Endothelial cell of umbilical vein (primary cell): ENCODE measurements around the gene GLP2R. TPM values are rescaled to one million over a fixed set of nuclear protein-coding genes. Genes with fewer than 3 reads are reported as not detected.

Experiments
- BruUV-seq: library from RNA; stranded (reverse); fragments of 400-500 nt; replicated peaks from 2 replicates; lab custom pipeline; 2021; lab: Mats Ljungman, UMichigan
- CTCF ChIA-PET: fragments of 300-600, 350-600 bp; sonication (Branson Sonifier 250); formaldehyde crosslinking; loops from one replicate; lab custom pipeline; 2021; ENCODE audit warnings: antibody characterized with exemption, inconsistent platforms; lab: Charles Lee
- POLR2A ChIA-PET: fragments of 300-600, 350-600 bp; sonication (Branson Sonifier 250); formaldehyde crosslinking; loops from one replicate; lab custom pipeline; 2021; ENCODE audit warnings: antibody characterized with exemption, inconsistent platforms; lab: Charles Lee
- DNase-seq: peaks from one replicate; pipeline ENCODE4 v3.0.0-alpha.2; 2011; ENCODE audit warnings: low read depth, low spot score
- FAIRE-seq: peaks from 2 replicates; lab custom pipeline; 2011; peaks lifted over from hg19 to GRCh38; lab: Jason Lieb, UNC
- H2AFZ ChIP-seq: 2 replicates; pipeline ENCODE4 v1.6.0; 2012; ENCODE audit warnings: low read depth, low read length, control low read depth, inconsistent platforms
- H3K27ac ChIP-seq: 2 replicates; pipeline ENCODE4 v1.5.1; 2011; ENCODE audit warnings: low read depth, mild to moderate bottlenecking, control low read depth, low read length, moderate library complexity; ENCODE audit not compliant: insufficient read depth
- H3K27me3 ChIP-seq, 2 experiments: 2 replicates each; pipeline versions ENCODE4 v1.6.0 to v1.6.1; 2011; ENCODE audit warnings: low read length in 2 of 2, mixed read lengths in 1 of 2; ENCODE audit not compliant: control insufficient read depth in 2 of 2, insufficient read depth in 2 of 2
- H3K36me3 ChIP-seq, 2 experiments: 2 replicates in 1 of 2; 3 replicates in 1 of 2; pipeline ENCODE4 v1.5.1; 2011; ENCODE audit warnings: low read length in 2 of 2, mild to moderate bottlenecking in 1 of 2, moderate library complexity in 1 of 2; ENCODE audit not compliant: control insufficient read depth in 2 of 2, insufficient read depth in 2 of 2; ENCODE audit errors: extremely low read depth in 1 of 2
- H3K4me1 ChIP-seq: 3 replicates; pipeline ENCODE4 v1.5.1; 2011; ENCODE audit warnings: mild to moderate bottlenecking, low read length; ENCODE audit not compliant: control insufficient read depth, insufficient read depth; ENCODE audit errors: extremely low read depth
- H3K4me2 ChIP-seq: 2 replicates; pipeline ENCODE4 v1.6.1; 2011; ENCODE audit warnings: low read length, control low read depth, mixed read lengths; ENCODE audit not compliant: insufficient read depth
- H3K4me3 ChIP-seq, 3 experiments: fragments of 200-600 bp in 1 of 3; sonication (generic), shearing (Covaris generic) in 1 of 3; replicated peaks in 1 of 3; 2 replicates each; pipeline ENCODE4 v1.5.1; 2011 to 2016; ENCODE audit warnings: control low read depth in 3 of 3, low read length in 3 of 3, mild to moderate bottlenecking in 2 of 3, inconsistent platforms in 1 of 3, low read depth in 1 of 3, moderate library complexity in 1 of 3; ENCODE audit not compliant: insufficient read depth in 1 of 3
- H3K79me2 ChIP-seq: 2 replicates; pipeline ENCODE4 v1.6.0; 2012; ENCODE audit warnings: low read length, inconsistent platforms; ENCODE audit not compliant: control insufficient read depth, insufficient read depth
- H3K9ac ChIP-seq: replicated peaks from 2 replicates; pipeline ENCODE3; 2011; ENCODE audit warnings: low read length, control low read depth; ENCODE audit not compliant: insufficient read depth; ENCODE audit errors: extremely low read depth
- H3K9me1 ChIP-seq: replicated peaks from 3 replicates; pipeline ENCODE4 v1.6.0; 2011; ENCODE audit warnings: mild to moderate bottlenecking, low read length; ENCODE audit not compliant: control insufficient read depth, insufficient read depth; ENCODE audit errors: extremely low read depth
- H3K9me3 ChIP-seq: replicated peaks from 2 replicates; pipeline ENCODE4 v1.5.1; 2012; ENCODE audit warnings: low read length, inconsistent platforms; ENCODE audit not compliant: control insufficient read depth, insufficient read depth
- H4K20me1 ChIP-seq: replicated peaks from 2 replicates; pipeline ENCODE3; 2011; ENCODE audit warnings: mild to moderate bottlenecking, low read length; ENCODE audit not compliant: control insufficient read depth, insufficient read depth; ENCODE audit errors: extremely low read depth
- EZH2 ChIP-seq: IDR thresholded peaks from 2 replicates; pipeline ENCODE4 v1.6.1; 2012; ENCODE audit warnings: borderline replicate concordance, low read depth, mild to moderate bottlenecking, moderate library complexity, low read length, inconsistent platforms; ENCODE audit not compliant: severe bottlenecking
- FOS ChIP-seq: IDR thresholded peaks from 2 replicates; pipeline ENCODE4 v1.6.1; 2011; ENCODE audit warnings: mild to moderate bottlenecking, low read length, moderate library complexity, borderline replicate concordance; ENCODE audit not compliant: insufficient read depth
- GATA2 ChIP-seq: IDR thresholded peaks from 2 replicates; pipeline ENCODE4 v1.7.0; 2011; ENCODE audit warnings: low read depth, mild to moderate bottlenecking, moderate library complexity, mixed read lengths, low read length; ENCODE audit not compliant: insufficient read length, insufficient read depth
- JUN ChIP-seq: IDR thresholded peaks from 2 replicates; pipeline ENCODE4 v1.6.1; 2011; ENCODE audit warnings: borderline replicate concordance, low read depth; ENCODE audit not compliant: insufficient read length, insufficient read depth
- MYC ChIP-seq: IDR thresholded peaks from one replicate; pipeline ENCODE4 v1.6.1; 2011; ENCODE audit warnings: mild to moderate bottlenecking, low read depth, low read length
- POLR2A ChIP-seq: IDR thresholded peaks from 2 replicates; pipeline ENCODE4 v1.6.1; 2012; ENCODE audit warnings: low read depth, mild to moderate bottlenecking, control low read depth, low read length
- POLR2AphosphoS5 ChIP-seq: IDR thresholded peaks from 2 replicates; pipeline ENCODE4 v1.6.1; 2012; ENCODE audit warnings: low read depth, mild to moderate bottlenecking, control low read depth, low read length, moderate library complexity; ENCODE audit not compliant: insufficient read depth
- dilution Hi-C: fragments of 300-500 bp; cut with MboI; formaldehyde crosslinking; loops from one replicate; pipeline ENCODE4 v1.15.0; 2019; ENCODE audit warnings: low sequenced_read_pairs; ENCODE audit not compliant: extremely low pct_ligation_motif_present
- intact Hi-C: fragments of 100-400 bp; cut with micrococcal nuclease; formaldehyde crosslinking; loops from one replicate; pipeline ENCODE4 v1.10.0; 2022
- polyA plus RNA-seq, 4 experiments: library from polyadenylated mRNA; depleted of rRNA in 3 of 4; stranded (reverse) in 3 of 4; unstranded in 1 of 4; fragments of >200 nt; gene quantifications; 2 replicates each; pipeline versions ENCODE4 v1.2.1 to v1.2.3, GENCODE V29; 2011 to 2012; ENCODE audit warnings: missing spikeins in 1 of 4
- total RNA-seq: library from RNA; stranded (reverse); gene quantifications from 2 replicates; pipeline ENCODE4 v1.2.3, GENCODE V29; 2021
- TF ChIP-seq, protein P1 (sequence below), 2 donors: IDR thresholded peaks; 1 replicate in 1 of 2; 2 replicates in 1 of 2; pipeline ENCODE4 v1.5.1; 2011; ENCODE audit warnings: low read length in 2 of 2, mild to moderate bottlenecking in 2 of 2, moderate library complexity in 2 of 2, control low read depth in 1 of 2, inconsistent platforms in 1 of 2, low read depth in 1 of 2; ENCODE audit not compliant: insufficient read depth in 1 of 2; ENCODE audit errors: extremely low read depth in 1 of 2
- TF ChIP-seq, protein P2 (sequence below): IDR thresholded peaks from 2 replicates; pipeline ENCODE4 v1.6.1; 2011; ENCODE audit not compliant: insufficient read depth, insufficient read length

Gene GLP2R
- total and polyA plus RNA-seq, 2 donors (not counting 3 experiments of a cell fraction or from before 2014, with no cell fraction given) = not detected

DNA sequence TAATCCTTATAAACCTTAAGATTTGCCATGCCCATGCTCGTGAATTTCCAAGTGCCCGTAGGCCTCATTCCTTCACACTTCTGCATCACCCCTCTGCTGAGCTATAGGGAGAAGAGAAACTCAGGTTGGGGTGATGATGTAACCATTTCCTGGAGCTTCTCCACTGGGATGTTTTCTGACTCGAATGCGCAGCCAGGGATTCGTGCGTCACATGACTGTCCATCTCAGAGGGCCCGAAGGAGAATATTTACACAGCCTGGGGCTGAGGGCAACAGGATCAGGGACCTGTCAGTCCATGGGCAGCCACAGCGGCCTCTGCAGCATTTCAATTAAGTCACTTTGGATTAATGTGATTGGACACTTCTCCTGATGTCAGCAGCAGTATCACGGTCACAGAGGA lies 12.6 kb upstream of the GLP2R start:
- H3K9me3 ChIP-seq = peaks cover 12% of the 10 kb centered on the region

More for the DNA sequence above, 12.6 kb upstream of the GLP2R start:
- no peaks in the 10 kb centered on the region for H3K79me2 ChIP-seq
- no peaks in the 10 kb centered on the region for H3K9me1 ChIP-seq
- H3K9ac ChIP-seq = no peak overlapping the region
- H2AFZ ChIP-seq = no peak overlapping the region
- no peaks in the 10 kb centered on the region for H3K4me1 ChIP-seq
- H3K36me3 ChIP-seq = no peaks in the 10 kb centered on the region
- CTCF ChIA-PET = no interaction called here
- no peak for TF ChIP-seq MYC
- TF ChIP-seq, protein P1, sequence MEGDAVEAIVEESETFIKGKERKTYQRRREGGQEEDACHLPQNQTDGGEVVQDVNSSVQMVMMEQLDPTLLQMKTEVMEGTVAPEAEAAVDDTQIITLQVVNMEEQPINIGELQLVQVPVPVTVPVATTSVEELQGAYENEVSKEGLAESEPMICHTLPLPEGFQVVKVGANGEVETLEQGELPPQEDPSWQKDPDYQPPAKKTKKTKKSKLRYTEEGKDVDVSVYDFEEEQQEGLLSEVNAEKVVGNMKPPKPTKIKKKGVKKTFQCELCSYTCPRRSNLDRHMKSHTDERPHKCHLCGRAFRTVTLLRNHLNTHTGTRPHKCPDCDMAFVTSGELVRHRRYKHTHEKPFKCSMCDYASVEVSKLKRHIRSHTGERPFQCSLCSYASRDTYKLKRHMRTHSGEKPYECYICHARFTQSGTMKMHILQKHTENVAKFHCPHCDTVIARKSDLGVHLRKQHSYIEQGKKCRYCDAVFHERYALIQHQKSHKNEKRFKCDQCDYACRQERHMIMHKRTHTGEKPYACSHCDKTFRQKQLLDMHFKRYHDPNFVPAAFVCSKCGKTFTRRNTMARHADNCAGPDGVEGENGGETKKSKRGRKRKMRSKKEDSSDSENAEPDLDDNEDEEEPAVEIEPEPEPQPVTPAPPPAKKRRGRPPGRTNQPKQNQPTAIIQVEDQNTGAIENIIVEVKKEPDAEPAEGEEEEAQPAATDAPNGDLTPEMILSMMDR (IDR thresholded peaks at IDR 0.05; ENCODE audit: extremely low read depth in 1 of 2, insufficient read depth in 1 of 2, low read depth in 1 of 2, low read length in 2 of 2) = no peak
- TF ChIP-seq POLR2AphosphoS5 = no peak
- no peak for TF ChIP-seq EZH2
- TF ChIP-seq, protein P2, sequence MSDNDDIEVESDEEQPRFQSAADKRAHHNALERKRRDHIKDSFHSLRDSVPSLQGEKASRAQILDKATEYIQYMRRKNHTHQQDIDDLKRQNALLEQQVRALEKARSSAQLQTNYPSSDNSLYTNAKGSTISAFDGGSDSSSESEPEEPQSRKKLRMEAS = no peak
- TF ChIP-seq JUN = no peak
- no peak for TF ChIP-seq FOS
- no peak for TF ChIP-seq GATA2
- no peak for TF ChIP-seq POLR2A
- no TSS peak for BruUV-seq
- H3K27ac ChIP-seq = no peak overlapping the region
- no peaks in the 10 kb centered on the region for H3K27me3 ChIP-seq
- no peak overlapping the region for H3K4me2 ChIP-seq
- no peaks in the 10 kb centered on the region for H4K20me1 ChIP-seq
- FAIRE-seq (no peak), DNase-seq (no peak)
- no peak overlapping the region for H3K4me3 ChIP-seq
- intact Hi-C loops (no loop called here), dilution Hi-C loops (no loop called here)
- POLR2A ChIA-PET = no interaction called here
